Endometrial microvascular endothelial cells (primary cell): ENCODE data around the gene CFAP90. TPM values are rescaled to one million over a fixed set of nuclear protein-coding genes. Genes with fewer than 3 reads are reported as not detected.

ENCODE experiments used
- in situ Hi-C: cut with HindIII; loops from 2 replicates; pipeline ENCODE4 v1.10.0; 2017; ENCODE audit warnings: low sequenced_read_pairs, low pct_unique_long_range_greater_than_20kb; ENCODE audit errors: inconsistent ontology term
- total RNA-seq: library from RNA; depleted of rRNA; stranded (reverse); fragments of >200 nt; gene quantifications from one replicate; pipeline ENCODE4 v1.2.3, GENCODE V29; 2015; ENCODE audit errors: inconsistent ontology term

The CFAP90 gene
- total RNA-seq, 1 donor from 2014 or later, result not detected

- in situ Hi-C loops, result no loop called here
Measured at GRCh38 chr5:7869474-7870136, 18.7 kb upstream of the CFAP90 start.

- in situ Hi-C loops, result no loop called here
Measured at GRCh38 chr5:7868773-7869473, 18.0 kb upstream of the CFAP90 start, which contains the start of the genes FASTKD3 and MTRR. Gene FASTKD3 (minus strand): TSS chr5:7869031. CDS start chr5:7868083, 948 bp downstream. Gene MTRR (plus strand): TSS chr5:7869148. CDS start chr5:7870795, 1,647 bp downstream.

- in situ Hi-C loops, result no loop called here
Measured at GRCh38 chr5:7868427-7868772, 17.5 kb upstream of the CFAP90 start.

- in situ Hi-C loops, result no loop called here
Measured at GRCh38 chr5:7867260-7867659, 16.3 kb upstream of the CFAP90 start.

- in situ Hi-C loops, result no loop called here
Measured at GRCh38 chr5:7866196-7866595, 15.3 kb upstream of the CFAP90 start.

- in situ Hi-C loops, result no loop called here
Measured at GRCh38 chr5:7857926-7858632, 7.1 kb upstream of the CFAP90 start.

GRCh38 chr5:7857361-7857760 lies 6.4 kb upstream of the CFAP90 start:
- in situ Hi-C loops, result no loop called here

- in situ Hi-C loops, result no loop called here
Measured at GRCh38 chr5:7856855-7857254, 5.9 kb upstream of the CFAP90 start.

GRCh38 chr5:7855611-7856010 lies 4.7 kb upstream of the CFAP90 start:
- in situ Hi-C loops, result no loop called here

GRCh38 chr5:7852988-7853387 lies 2.1 kb upstream of the CFAP90 start:
- in situ Hi-C loops, result no loop called here

- in situ Hi-C loops, result no loop called here
Measured at GRCh38 chr5:7852542-7852941, 1.6 kb upstream of the CFAP90 start.

- in situ Hi-C loops, result no loop called here
Measured at GRCh38 chr5:7851617-7852289, 820 bp upstream of the CFAP90 start.

GRCh38 chr5:7851240-7851592 lies 283 bp upstream of the CFAP90 start:
- in situ Hi-C loops, result no loop called here

- in situ Hi-C loops, result no loop called here
Measured at GRCh38 chr5:7849681-7850394, 1.1 kb downstream of the CFAP90 start.

GRCh38 chr5:7848296-7848695 lies 2.6 kb downstream of the CFAP90 start:
- in situ Hi-C loops, result no loop called here

- in situ Hi-C loops, result no loop called here
Measured at GRCh38 chr5:7846327-7846726, 4.6 kb downstream of the CFAP90 start.

- in situ Hi-C loops, result no loop called here
Measured at GRCh38 chr5:7845557-7845956, 5.4 kb downstream of the CFAP90 start.

GRCh38 chr5:7844901-7845300 lies 6.0 kb downstream of the CFAP90 start:
- in situ Hi-C loops, result no loop called here

- in situ Hi-C loops, result no loop called here
Measured at GRCh38 chr5:7842531-7842930, 8.4 kb downstream of the CFAP90 start.
